ENCODE measurements around the gene ITGA6. TPM values are rescaled to one million over a fixed set of nuclear protein-coding genes. Genes with fewer than 3 reads are reported as not detected.

ITGA6 gene
- total RNA-seq, 1 experiment from 2014 or later, result 181 TPM

DNA sequence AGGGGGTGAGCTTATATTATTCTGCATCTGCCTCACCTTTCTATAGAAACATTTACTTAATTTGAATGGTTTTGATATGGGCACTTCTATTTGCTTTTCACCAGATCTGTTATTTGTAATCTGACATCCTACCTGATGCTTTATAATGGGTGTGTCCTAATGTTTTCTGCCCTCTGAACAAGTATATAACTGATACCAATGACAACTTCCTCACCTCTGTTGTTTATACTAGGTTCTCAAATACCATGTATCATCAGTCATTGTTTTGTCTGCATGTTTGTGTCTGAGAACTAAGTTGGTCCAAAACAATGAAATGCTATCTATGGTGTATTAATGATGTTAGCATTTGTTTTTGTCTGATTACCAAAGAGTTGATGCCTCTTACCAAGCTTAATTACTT lies 45.8 kb downstream of the ITGA6 start:
- intact Hi-C loops (cut with micrococcal nuclease), result no loop called here
- POLR2A ChIA-PET (ENCODE audit: unreplicated experiment), result interaction anchor here (0.7 kb wide), 1 partner anchor 31 kb away, joined by 4 read pairs; no protein-coding TSS in a partner anchor
- H4K20me1 ChIP-seq (ENCODE audit: low read length), result no peaks in the 10 kb centered on the region
- H3F3A ChIP-seq (ENCODE audit: low read length, unreplicated experiment), result no peaks in the 10 kb centered on the region
- DNase-seq, result no peak
- H3K27ac ChIP-seq (ENCODE audit: low read length), result no peak overlapping the region
- no peaks in the 10 kb centered on the region for H3K9me2 ChIP-seq (replicated peaks; ENCODE audit: low read length)
- no peaks in the 10 kb centered on the region for H3K27me3 ChIP-seq (ENCODE audit: low read length)
- no peak overlapping the region for H3K9ac ChIP-seq (ENCODE audit: low read length)
- no peak overlapping the region for H2AFZ ChIP-seq (ENCODE audit: low read length)
- peaks cover 81% of the 10 kb centered on the region for H3K36me3 ChIP-seq (ENCODE audit: low read depth, low read length)
- no peaks in the 10 kb centered on the region for H3K79me2 ChIP-seq (ENCODE audit: low read length)
- H3K4me3 ChIP-seq (ENCODE audit: low read length), result no peak overlapping the region
- BruUV-seq (replicated peaks), result no TSS peak
- no peaks in the 10 kb centered on the region for H3K9me3 ChIP-seq (ENCODE audit: low read length)
- CTCF ChIA-PET, result no interaction called here
- no peak for ATAC-seq
- H3K4me2 ChIP-seq (ENCODE audit: low read length), result no peak overlapping the region
- no peaks in the 10 kb centered on the region; the same call in 1 of the 2 replicates for H3K4me1 ChIP-seq (ENCODE audit: insufficient read depth, low read length)
- TF ChIP-seq EZH2 (IDR thresholded peaks at IDR 0.05; ENCODE audit: low read length, unreplicated experiment) (no peak), EZH2phosphoT487 (IDR thresholded peaks at IDR 0.05; ENCODE audit: borderline replicate concordance, low read length) (no peak)
- TF ChIP-seq, protein P1, sequence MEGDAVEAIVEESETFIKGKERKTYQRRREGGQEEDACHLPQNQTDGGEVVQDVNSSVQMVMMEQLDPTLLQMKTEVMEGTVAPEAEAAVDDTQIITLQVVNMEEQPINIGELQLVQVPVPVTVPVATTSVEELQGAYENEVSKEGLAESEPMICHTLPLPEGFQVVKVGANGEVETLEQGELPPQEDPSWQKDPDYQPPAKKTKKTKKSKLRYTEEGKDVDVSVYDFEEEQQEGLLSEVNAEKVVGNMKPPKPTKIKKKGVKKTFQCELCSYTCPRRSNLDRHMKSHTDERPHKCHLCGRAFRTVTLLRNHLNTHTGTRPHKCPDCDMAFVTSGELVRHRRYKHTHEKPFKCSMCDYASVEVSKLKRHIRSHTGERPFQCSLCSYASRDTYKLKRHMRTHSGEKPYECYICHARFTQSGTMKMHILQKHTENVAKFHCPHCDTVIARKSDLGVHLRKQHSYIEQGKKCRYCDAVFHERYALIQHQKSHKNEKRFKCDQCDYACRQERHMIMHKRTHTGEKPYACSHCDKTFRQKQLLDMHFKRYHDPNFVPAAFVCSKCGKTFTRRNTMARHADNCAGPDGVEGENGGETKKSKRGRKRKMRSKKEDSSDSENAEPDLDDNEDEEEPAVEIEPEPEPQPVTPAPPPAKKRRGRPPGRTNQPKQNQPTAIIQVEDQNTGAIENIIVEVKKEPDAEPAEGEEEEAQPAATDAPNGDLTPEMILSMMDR (conservative IDR thresholded peaks at IDR 0.05; ENCODE audit: low read depth, low read length), result no peak

DNA sequence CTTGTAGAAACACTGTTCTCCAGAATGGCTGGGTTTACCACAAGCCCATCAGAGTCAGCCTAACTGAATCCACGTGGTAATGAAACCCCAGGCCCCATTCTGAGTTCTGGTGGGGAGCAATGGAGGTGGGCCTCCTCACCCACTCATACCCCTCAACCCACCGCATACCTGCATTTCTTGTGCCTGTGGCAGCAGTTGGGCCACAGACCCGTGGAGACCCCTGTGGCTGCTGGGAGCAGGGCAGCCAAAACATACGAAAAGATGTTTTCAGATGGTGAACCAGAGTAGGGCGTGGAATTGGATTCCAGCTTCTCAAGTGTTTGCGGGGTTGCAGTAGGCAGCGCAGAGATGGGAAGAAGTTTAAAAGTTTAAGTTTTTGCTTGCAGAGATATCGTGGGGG lies 51.0 kb downstream of the ITGA6 start:
- no peaks in the 10 kb centered on the region for H3K27me3 ChIP-seq (ENCODE audit: low read length)
- ATAC-seq, result no peak
- H3K27ac ChIP-seq (ENCODE audit: low read length), result no peak overlapping the region
- no peak overlapping the region for H3K9ac ChIP-seq (ENCODE audit: low read length)
- no peak overlapping the region for H3K4me2 ChIP-seq (ENCODE audit: low read length)
- no peaks in the 10 kb centered on the region for H4K20me1 ChIP-seq (ENCODE audit: low read length)
- peaks cover 55% of the 10 kb centered on the region for H3K36me3 ChIP-seq (ENCODE audit: low read depth, low read length)
- TF ChIP-seq, protein P1 (conservative IDR thresholded peaks at IDR 0.05; ENCODE audit: low read depth, low read length), result no peak
- TF ChIP-seq EZH2phosphoT487 (IDR thresholded peaks at IDR 0.05; ENCODE audit: borderline replicate concordance, low read length), result no peak
- TF ChIP-seq EZH2 (IDR thresholded peaks at IDR 0.05; ENCODE audit: low read length, unreplicated experiment), result no peak
- H3K9me2 ChIP-seq (replicated peaks; ENCODE audit: low read length), result no peaks in the 10 kb centered on the region
- no peaks in the 10 kb centered on the region for H3K79me2 ChIP-seq (ENCODE audit: low read length)
- intact Hi-C loops (cut with micrococcal nuclease), result no loop called here
- no peak overlapping the region for H2AFZ ChIP-seq (ENCODE audit: low read length)
- no peaks in the 10 kb centered on the region for H3F3A ChIP-seq (ENCODE audit: low read length, unreplicated experiment)
- DNase-seq, result no peak
- no TSS peak for BruUV-seq (replicated peaks)
- H3K9me3 ChIP-seq (ENCODE audit: low read length), result no peaks in the 10 kb centered on the region
- no peak overlapping the region for H3K4me3 ChIP-seq (ENCODE audit: low read length)
- POLR2A ChIA-PET (ENCODE audit: unreplicated experiment), result interaction anchor here (0.7 kb wide), 1 partner anchor 171 kb away, joined by 6 read pairs; no protein-coding TSS in a partner anchor
- H3K4me1 ChIP-seq (ENCODE audit: insufficient read depth, low read length), result no peaks in the 10 kb centered on the region
- CTCF ChIA-PET, result no interaction called here

DNA sequence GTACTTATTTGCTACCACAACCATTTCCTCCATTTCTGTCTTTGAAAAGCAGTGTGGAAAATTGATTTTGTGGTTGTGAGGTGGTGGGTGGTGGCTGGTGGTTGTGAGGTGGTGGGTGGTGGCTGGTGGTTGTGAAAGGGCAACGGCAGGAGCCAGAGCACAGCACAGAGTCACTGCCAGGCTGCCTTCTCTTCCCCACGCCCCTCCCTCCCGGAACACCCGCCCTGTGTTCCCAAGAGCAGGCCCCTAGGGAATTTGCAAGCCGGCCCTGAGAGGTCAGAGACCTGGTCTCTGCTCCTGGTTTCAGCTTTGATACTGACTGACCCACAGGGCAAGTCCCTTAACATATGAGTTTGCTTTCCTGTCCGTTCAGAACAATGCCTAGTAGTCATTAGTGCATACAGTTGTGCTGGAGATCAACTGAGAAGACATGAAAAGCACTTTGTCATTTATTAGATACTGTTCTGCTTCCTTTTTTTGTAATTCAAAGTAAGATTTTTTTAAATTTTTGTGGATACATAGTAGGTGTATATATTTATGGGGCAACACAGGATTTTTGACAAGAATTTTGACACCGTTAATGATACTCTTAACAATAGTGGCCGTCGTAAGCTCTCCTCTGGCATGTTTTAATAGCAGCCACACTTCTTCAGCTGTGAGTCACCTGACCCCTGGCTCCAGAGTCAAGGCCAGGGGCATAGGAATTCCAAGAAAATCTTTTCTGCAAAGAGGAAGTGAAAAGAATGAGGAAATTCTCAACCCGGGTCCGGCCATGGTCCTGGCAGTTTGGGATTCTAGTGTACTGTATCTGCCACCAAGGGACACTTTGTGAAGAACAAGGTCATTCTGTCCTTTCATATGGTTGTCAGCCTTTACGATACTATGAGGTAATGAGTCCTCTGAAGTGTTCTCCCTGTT lies 53.2 kb downstream of the ITGA6 start:
- no peak overlapping the region for H3K4me2 ChIP-seq (ENCODE audit: low read length)
- H3K79me2 ChIP-seq (ENCODE audit: low read length), result no peaks in the 10 kb centered on the region
- no peaks in the 10 kb centered on the region for H3K27me3 ChIP-seq (ENCODE audit: low read length)
- ChIA-PET POLR2A (ENCODE audit: unreplicated experiment) (no interaction called here), CTCF (no interaction called here)
- H3K27ac ChIP-seq (ENCODE audit: low read length), result no peak overlapping the region
- BruUV-seq (replicated peaks), result no TSS peak
- no peak overlapping the region for H3K9ac ChIP-seq (ENCODE audit: low read length)
- TF ChIP-seq EZH2 (IDR thresholded peaks at IDR 0.05; ENCODE audit: low read length, unreplicated experiment) (no peak), EZH2phosphoT487 (IDR thresholded peaks at IDR 0.05; ENCODE audit: borderline replicate concordance, low read length) (no peak)
- TF ChIP-seq, protein P1 (conservative IDR thresholded peaks at IDR 0.05; ENCODE audit: low read depth, low read length), result no peak
- ATAC-seq, result no peak
- H3K4me3 ChIP-seq (ENCODE audit: low read length), result no peak overlapping the region
- H4K20me1 ChIP-seq (ENCODE audit: low read length), result no peaks in the 10 kb centered on the region
- no peaks in the 10 kb centered on the region for H3K4me1 ChIP-seq (ENCODE audit: insufficient read depth, low read length)
- no peaks in the 10 kb centered on the region for H3K9me3 ChIP-seq (ENCODE audit: low read length)
- no peaks in the 10 kb centered on the region for H3K9me2 ChIP-seq (replicated peaks; ENCODE audit: low read length)
- intact Hi-C loops (cut with micrococcal nuclease), result no loop called here
- DNase-seq, result no peak
- peaks cover 52% of the 10 kb centered on the region for H3K36me3 ChIP-seq (ENCODE audit: low read depth, low read length)
- H3F3A ChIP-seq (ENCODE audit: low read length, unreplicated experiment), result no peaks in the 10 kb centered on the region
- no peak overlapping the region for H2AFZ ChIP-seq (ENCODE audit: low read length)
